Skin epidermis (tissue), 12 donors: ENCODE data around the gene TEX26.
"Not testable (repeated sequence)": the region's sequence is repeated elsewhere in the genome, so short reads cannot be mapped to it uniquely, and the experiment has no call there.

Source experiments
- H3K27ac ChIP-seq, 21 experiments: fragments of 200-600 bp; sonication (generic) in 11 of 21; one replicate each; pipeline ENCODE4 v1.5.0; 2020; ENCODE audit warnings: mild to moderate bottlenecking in 3 of 21, inconsistent platforms in 2 of 21, moderate library complexity in 2 of 21
- H3K4me3 ChIP-seq, 7 experiments: fragments of 200-600 bp; sonication (generic) in 2 of 7; one replicate each; pipeline ENCODE4 v1.5.0; 2020; ENCODE audit warnings: inconsistent platforms in 2 of 7, mild to moderate bottlenecking in 2 of 7, moderate library complexity in 1 of 7

TEX26 gene

GRCh38 chr13:30916991-30917390, 15.5 kb upstream of the TEX26 start:
- Histone ChIP-seq H3K27ac (no peak overlapping the region), H3K4me3 (no peak overlapping the region)

- Histone ChIP-seq H3K4me3 (no peak overlapping the region), H3K27ac (no peak overlapping the region)
These were observed 13.6 kb upstream of the TEX26 start for GRCh38 chr13:30918662-30919405.

- H3K27ac ChIP-seq, result no peak overlapping the region
- H3K4me3 ChIP-seq, result no peak overlapping the region
These were observed 12.1 kb upstream of the TEX26 start for GRCh38 chr13:30920162-30920909.

- Histone ChIP-seq H3K4me3 (no peak overlapping the region), H3K27ac (peak overlapping the region in 3 of 21 experiments; percentile 37 to 55 (median 54))
These were observed 9.0 kb upstream of the TEX26 start for GRCh38 chr13:30923418-30923817.

GRCh38 chr13:30924721-30925120, 7.7 kb upstream of the TEX26 start:
- H3K4me3 ChIP-seq, result no peak overlapping the region
- no peak overlapping the region for H3K27ac ChIP-seq

GRCh38 chr13:30925429-30925828, 7.0 kb upstream of the TEX26 start:
- Histone ChIP-seq H3K4me3 (no peak overlapping the region), H3K27ac (no peak overlapping the region)

- Histone ChIP-seq H3K27ac (no peak overlapping the region), H3K4me3 (no peak overlapping the region)
These were observed 5.7 kb upstream of the TEX26 start for GRCh38 chr13:30926781-30927180.

GRCh38 chr13:30927188-30927587, 5.3 kb upstream of the TEX26 start:
- not testable (repeated sequence) for H3K27ac ChIP-seq, H3K4me3 ChIP-seq

GRCh38 chr13:30927595-30927994, 4.9 kb upstream of the TEX26 start:
- Histone ChIP-seq H3K4me3 (no peak overlapping the region), H3K27ac (no peak overlapping the region)

- H3K27ac ChIP-seq, result no peak overlapping the region
- H3K4me3 ChIP-seq, result no peak overlapping the region
These were observed 3.5 kb upstream of the TEX26 start for GRCh38 chr13:30928978-30929377.

GRCh38 chr13:30933354-30933670, 856 bp downstream of the TEX26 start:
- Histone ChIP-seq H3K4me3 (no peak overlapping the region), H3K27ac (no peak overlapping the region)

- Histone ChIP-seq H3K27ac (no peak overlapping the region), H3K4me3 (no peak overlapping the region)
These were observed 1.9 kb downstream of the TEX26 start for GRCh38 chr13:30934381-30934780.

GRCh38 chr13:30934803-30935202, 2.3 kb downstream of the TEX26 start:
- Histone ChIP-seq H3K4me3 (no peak overlapping the region), H3K27ac (no peak overlapping the region)

GRCh38 chr13:30936971-30937370, 4.5 kb downstream of the TEX26 start:
- Histone ChIP-seq H3K27ac (no peak overlapping the region), H3K4me3 (no peak overlapping the region)

GRCh38 chr13:30943881-30944280, 11.4 kb downstream of the TEX26 start:
- Histone ChIP-seq H3K27ac (no peak overlapping the region), H3K4me3 (no peak overlapping the region)

GRCh38 chr13:30957258-30957943, 24.9 kb downstream of the TEX26 start:
- H3K4me3 ChIP-seq, result no peak overlapping the region
- no peak overlapping the region for H3K27ac ChIP-seq

- Histone ChIP-seq H3K4me3 (no peak overlapping the region), H3K27ac (no peak overlapping the region)
These were observed 27.2 kb downstream of the TEX26 start for GRCh38 chr13:30959678-30960077.

GRCh38 chr13:30963791-30964190, 31.3 kb downstream of the TEX26 start:
- H3K27ac ChIP-seq, result no peak overlapping the region
- no peak overlapping the region for H3K4me3 ChIP-seq

GRCh38 chr13:30965380-30965779, 32.9 kb downstream of the TEX26 start:
- Histone ChIP-seq H3K27ac (no peak overlapping the region), H3K4me3 (no peak overlapping the region)

- Histone ChIP-seq H3K27ac (no peak overlapping the region), H3K4me3 (no peak overlapping the region)
These were observed 33.6 kb downstream of the TEX26 start for GRCh38 chr13:30966101-30966500.

- Histone ChIP-seq H3K4me3 (no peak overlapping the region), H3K27ac (no peak overlapping the region)
These were observed 36.4 kb downstream of the TEX26 start for GRCh38 chr13:30968846-30969245.
